Occipital lobe (tissue), 2 donors: ENCODE data around the gene MITF. TPM values are rescaled to one million over a fixed set of nuclear protein-coding genes. Genes with fewer than 3 reads are reported as not detected.

Experiments
- DNase-seq: peaks from one replicate; lab custom pipeline; 2025; lab: John Stamatoyannopoulos, UW
- total RNA-seq: library from RNA; depleted of rRNA; stranded (reverse); fragments of >200 nt; gene quantifications from one replicate; pipeline ENCODE4 v1.2.3, GENCODE V29; 2014

MITF gene
- total RNA-seq, 1 donor from 2014 or later, result 2.7 TPM

DNA sequence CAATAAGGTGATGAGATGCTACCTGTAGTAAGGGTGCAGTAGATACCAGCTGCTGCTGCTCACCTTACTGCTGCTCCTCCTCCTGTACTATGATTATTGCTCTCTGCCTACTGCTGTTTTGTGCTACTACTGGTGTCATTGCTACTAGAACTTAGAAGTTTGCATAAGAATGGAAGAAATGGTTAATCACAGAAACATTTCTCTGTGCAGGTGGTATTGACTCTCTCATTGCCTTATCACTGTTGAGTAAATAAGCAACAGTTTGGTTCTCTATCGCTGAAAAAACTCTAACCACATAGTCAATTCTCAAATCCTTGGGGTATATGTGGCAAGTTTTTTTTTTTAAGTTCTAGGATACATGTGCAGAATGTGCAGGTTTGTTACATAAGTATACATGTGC, 16.5 kb downstream of the MITF start:
- DNase-seq, result no peak

DNA sequence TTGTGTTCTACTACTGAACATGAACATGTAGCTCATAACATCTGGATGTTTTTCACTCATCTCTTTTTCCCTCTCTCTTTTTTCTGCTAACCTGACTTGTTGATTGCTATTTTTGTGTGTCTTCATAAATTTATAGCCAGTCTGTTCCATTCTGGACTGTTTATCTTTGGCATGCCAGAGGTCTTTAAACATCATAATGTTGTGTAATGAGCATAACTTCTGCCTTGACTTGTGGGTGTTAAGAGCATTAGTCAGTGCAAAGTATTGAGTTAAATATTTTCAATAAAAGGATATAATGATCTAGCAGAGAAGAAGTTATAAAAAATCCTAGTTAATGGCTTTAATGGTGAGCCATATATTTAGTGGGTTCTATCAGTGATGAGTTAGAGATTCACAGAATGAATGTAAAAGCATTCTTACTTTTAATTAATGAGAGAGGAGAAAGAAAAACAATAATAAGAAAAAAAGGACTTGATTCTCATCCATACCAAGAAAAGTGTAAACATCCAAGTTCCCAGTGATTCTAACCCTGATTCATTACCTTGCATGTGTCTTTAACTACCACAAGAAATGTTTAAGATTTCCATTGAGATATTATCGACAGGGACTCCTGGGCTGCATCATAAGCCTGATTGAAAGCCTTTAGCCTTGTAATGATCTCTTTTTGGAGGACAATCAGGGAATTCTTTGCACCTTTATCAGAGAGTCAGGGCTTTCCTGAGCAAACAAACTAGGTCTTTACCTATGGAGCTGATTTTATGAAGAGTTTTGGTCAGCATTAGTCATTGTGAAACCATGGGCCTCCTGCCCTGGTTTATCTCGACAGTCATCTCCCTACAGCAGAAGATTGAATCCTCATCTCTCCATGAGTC, 22.9 kb downstream of the MITF start:
- DNase-seq, result no peak

DNA sequence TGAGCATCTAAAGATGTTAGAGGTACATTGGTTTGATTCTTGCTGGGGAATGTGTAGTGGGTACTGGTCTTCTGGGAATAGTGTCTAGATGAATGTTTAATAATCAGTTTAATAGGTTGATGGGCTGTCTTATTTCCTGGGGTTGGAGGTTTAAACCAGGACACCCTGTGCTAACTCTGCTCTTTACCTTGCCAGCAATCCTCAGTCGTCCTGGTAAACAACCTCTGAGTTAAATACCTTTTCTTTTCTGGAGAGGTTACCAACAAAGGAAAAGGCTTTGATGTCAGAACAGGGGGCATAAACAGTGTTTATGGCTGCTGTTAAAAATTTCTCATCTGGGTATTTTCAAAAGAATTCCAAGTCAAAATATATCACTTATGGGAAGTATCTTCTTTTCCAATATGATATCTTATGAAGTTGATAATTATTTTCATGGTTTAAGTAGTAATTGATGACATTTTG, 23.5 kb downstream of the MITF start:
- no peak for DNase-seq

DNA sequence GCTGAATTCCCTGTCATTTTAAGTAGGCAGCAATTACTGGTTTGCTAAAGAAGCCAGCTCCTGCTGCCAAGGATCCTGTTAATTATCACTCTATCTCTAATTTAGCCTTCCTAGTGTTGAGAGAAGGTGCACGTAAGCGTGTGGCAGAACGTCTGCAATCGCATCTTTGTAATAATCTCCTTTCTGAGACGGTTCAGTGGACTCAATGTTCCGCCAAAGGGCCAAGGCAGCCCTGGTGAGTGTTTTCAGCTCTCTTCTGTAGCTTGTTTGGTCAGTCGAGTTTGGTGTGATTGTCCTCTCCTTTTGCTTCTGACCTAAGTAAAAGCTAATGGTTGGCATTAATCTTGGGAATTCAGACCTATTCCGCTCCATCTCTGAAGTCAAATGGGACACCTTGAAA, 24.2 kb downstream of the MITF start:
- DNase-seq, result no peak

DNA sequence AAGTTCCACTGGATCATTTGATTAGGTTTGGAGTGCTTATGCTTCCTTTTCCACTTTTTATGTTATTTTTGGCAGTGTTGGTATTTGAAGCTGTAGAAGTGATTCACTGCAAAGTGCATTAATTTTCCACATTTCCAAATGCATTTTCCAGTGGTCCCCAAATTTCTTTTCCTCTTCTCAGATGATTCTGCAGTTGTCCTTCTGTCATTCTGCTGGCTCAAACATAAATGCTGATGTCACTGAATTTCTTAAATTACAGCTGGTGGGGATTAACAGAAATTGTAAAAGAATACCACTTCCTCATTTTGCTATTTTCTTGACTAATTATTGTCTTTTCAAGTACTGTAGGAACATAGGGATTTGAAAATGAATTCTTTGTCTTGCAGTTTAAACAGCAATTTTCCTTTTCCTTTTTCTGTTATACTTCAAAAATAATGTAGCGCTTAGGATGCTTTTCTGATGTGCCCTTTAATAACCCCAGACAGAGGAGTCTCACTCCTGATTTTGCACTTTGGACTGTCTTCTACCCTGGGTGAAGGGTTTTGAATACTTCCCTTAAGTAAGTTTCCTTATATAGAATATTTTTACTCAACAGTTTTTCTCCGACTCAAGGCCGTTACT, 25.0 kb downstream of the MITF start:
- DNase-seq, result no peak

DNA sequence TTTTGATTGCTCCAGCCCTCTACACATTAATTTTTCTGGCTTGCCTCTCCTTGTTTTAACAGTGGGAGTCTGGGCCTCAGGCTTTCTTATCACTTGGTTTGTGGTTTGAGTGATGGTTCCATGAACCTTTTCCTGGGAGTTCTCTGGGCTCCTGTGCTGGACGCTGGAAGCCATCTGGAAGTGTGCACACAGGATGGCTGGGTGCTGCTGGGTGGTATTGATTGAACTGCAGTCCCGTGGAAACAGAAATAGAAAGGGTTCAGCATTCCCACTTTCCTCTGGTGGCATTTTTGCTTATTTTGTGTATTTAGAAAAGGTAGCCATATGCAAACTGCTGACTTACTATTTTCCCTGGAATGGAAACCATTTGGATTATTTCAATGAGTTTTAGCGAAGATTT, 25.6 kb downstream of the MITF start:
- DNase-seq, result no peak

DNA sequence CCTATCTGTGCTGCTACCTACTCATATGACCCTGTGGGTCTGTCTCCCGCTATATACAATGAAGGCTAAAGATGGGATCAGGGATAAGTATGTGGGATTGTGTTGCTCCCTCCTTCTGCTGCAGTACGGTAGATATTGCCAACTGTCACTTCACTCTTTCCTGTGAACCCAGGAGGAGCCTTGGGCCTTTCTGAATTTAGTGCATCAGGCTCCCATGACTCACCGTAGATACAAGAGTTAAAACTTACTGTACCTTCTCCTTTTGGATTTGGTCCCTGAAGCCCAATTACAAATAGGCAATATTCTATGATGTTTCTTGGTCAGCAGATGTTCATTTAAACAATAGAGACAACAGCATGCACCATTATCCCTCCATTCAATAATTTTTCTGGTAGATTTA, 27.4 kb downstream of the MITF start:
- DNase-seq, result no peak

DNA sequence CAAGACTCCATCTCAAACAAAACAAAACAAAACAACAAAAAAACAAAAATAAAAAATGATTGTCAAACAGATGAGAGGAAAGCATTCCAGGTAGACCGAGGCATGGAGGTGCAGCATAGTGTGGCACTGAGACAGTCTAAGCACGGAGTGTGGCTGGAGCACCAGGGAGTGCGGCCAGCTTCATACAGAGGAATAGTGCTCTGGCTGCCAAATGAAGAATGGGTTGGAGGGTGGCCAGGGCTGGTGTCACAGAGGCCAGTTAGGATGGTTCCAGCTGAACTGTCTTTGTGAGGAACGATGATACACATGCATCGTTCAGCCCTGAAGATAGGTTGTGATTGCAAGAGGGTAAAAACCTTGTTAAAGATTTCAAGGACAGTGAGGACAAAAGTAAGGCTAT, 28.3 kb downstream of the MITF start:
- DNase-seq, result peak; percentile 43

DNA sequence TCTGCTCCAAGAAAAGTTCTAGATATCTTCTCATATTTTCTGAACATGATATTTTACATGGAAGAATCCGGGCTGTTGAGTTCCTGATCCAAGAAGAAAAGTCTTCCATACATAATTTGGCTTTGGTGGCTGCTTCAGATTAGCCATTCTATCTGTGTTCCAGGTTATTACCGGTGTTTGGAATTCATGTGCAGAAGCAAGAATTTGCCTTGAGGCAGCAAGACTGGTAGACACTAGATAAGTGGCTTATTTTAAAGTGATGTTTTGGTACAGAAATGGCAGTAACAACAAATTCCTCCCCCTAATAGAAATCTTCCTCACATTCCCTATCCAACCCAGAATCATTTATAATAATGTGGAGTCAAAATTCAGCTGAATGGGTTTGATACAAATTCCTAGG, 29.2 kb downstream of the MITF start:
- DNase-seq, result no peak

DNA sequence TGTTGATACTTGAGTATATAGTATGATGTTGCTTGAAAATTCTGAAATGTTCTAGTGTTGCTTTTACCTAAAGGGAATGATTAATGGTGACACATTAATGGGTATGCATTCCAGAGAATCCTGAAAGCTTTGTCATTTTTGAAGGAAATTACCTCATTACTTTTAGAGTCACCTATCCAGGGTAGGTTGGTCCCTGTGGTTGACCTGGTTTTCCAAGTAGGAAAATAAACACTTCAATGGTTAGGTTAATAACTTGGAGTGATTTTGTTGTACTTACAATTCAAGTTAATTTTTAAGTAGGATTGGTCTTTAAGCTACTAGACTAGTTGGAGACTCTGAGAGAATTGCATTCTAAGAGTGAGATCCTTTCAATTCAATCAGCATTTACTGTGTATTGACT, 31.0 kb downstream of the MITF start:
- DNase-seq, result no peak

DNA sequence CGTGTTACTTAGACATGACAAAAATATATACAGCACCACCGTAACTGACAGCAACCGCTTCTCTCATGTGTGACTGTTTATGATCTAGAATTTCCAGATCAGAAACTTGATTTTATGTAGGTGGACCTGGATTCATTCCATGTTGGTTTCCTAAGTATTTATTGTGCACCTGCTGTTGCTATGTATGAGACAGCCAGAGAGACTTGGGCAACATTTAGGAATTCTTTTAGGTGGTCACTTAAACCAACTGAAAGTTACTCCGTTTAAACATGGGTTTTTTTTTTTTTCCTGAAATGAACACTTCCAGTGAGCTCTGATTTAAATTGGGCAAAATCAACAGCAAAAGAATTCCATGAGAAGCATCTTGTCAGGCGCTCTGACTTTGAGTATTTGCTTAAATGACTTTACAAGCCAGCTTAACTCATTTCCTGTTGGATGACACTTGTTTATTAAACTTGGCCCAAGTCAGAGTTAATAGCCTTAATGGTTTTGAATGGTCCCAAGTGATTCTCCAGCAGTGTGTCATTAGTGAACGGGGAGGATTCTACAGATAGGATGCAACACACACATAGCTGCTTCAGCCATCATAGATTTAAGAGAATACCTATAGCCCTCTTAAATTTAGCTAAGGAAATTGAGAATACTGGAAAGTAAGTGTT, 31.8 kb downstream of the MITF start:
- DNase-seq, result no peak

DNA sequence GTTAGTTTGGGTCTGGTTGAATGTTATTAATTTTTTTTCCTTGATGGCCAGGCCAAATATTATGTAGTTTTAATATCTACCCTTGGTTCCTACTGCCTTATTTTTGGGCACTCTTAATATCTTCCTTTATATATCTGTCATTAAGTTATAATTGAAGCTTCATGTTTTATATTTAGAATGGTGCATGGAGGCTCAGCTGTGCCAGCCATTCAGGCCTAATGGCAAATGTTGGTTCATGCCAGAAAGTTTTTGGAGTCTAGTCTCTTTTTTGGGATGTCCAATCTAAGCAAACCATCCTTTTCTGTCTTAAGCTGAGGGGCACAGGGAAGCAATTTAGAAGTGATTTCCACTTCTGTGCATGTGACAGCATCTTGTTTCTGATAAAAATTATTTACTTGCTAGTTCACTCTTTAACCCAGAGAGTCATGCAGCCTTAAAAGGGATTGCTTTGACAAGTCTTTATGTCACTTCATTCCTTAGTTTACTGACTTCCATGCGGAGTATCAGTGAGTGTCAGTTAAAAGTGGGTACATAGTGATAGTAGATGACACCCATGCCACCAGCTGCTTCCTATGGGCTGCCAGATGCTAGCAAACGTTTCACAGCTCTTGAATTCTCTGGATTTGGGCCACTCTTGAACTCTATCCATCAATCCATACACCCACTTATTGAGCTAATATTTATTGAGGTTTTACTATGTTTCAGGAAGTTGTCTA, 33.0 kb downstream of the MITF start:
- DNase-seq, result no peak

DNA sequence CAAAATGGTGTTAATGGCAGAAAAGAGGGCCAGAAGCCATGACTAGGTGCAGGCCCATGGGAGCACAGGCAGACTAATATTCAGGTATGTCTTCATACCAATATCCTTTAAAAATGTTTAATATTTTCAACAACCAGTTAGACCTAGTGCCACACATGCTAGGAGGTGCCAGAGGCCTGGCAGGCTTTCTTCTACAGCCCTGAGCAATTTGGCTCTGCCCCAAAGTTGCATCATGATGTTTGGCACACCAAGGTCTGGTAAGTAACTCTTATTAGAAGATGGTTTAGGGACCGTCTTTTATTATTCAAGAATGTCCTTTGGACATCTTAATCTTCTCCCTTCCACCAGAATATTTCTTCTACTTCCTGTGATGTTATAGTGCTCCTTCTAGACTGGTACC, 34.8 kb downstream of the MITF start:
- no peak for DNase-seq

DNA sequence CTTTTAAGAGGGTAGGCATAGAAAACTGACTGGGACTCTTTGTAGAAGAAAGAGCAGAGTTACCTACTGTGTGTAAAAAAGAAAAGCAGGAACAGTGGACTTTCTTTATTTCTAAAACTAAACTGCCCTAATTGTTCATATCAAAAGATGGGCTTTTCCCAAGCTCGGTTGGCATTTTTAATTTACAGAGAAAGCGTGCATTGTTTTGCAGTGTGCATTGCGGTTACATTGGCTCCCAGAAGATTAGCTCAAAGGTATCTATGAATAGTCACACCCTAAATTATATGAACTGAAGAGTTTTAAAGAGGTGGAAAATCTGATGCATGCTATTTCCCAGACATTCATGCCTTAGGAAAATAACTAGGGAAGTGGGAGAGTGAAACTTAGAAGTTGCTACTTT, 36.5 kb downstream of the MITF start:
- DNase-seq, result no peak

DNA sequence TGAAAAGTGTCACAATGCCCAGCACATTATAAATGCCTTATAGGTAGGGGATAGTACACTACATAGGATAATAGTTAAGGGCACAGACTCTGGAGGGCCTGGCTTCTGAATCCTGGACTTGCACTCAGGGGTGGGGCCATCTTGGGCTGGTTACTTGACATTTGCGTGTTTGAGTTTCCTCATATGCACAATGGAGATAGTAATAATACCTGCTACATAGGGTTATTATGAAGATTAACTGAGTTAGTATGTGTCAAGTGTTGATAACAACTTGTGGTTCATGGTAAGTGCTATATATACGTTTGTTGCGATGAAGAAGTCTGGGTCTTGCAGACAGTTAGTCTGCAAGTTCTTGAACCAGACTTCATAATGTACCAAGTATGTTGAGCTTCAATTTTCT, 37.0 kb downstream of the MITF start:
- DNase-seq, result no peak

DNA sequence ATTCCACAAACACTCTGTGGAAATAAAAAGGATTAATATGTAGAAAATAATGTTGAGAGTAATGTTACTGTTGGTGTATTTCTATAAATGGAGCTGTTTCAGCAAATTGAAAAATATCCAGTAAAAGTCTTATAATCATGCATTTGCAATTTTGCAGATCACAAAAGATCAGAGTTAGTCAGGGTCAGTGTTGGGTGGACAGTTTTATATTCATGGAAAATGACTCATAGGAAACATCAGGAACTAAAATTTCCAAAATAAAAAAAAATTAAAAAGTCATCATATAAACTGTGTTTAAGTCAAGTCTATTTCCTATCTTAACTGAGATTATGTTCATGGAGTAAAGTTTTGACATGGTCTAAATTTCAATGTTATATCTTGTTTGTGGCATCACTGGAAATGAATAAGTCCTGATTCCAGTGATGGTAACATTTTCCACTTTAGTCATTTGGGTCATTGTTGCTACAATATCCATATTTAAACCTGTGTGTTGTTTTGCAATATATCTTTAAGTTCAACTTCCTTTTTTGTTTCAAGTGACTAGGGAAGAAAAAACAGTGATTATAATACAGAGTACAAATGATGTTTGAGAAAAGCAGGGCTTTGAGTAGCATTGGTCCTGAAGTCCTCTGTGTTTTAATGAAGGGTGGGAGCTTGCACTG, 37.8 kb downstream of the MITF start:
- DNase-seq, result no peak

DNA sequence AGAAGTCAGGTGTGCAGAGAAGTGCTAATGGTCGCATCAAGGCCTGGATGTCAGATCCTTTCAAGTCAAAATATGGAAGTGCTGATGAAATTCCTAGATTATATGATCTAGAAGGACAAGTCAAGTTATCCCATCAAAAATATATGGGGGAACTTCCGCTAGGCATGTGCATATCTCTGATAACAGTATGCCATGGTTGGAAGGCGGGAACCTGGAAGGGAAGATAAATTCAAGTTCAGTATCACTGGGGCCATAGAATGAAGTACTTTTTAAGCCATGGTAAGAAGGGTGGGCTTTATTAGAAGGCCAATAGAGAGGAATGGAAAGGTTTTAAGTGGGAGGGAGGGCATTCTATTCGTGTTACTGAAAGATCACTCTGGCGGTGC, 38.3 kb downstream of the MITF start:
- DNase-seq, result no peak

DNA sequence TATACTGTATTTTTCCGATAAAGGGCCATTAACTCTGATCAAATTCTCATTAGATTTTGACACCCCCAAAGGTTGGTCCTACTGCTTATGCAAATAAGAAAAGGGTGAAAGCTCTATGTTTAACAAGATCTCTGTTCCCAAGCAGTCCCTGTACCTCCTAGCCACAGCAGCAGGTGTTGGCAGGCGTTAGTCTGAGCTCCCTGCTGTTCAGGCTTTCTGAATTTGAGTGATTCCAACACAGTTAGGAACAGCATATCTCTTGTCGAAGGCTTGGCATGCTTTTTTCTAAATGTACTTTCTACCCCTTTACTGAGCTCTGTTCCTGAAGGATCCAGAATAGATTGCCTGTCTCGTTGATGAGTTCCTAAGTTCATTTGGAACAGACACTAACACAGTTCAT, 42.3 kb downstream of the MITF start:
- no peak for DNase-seq

DNA sequence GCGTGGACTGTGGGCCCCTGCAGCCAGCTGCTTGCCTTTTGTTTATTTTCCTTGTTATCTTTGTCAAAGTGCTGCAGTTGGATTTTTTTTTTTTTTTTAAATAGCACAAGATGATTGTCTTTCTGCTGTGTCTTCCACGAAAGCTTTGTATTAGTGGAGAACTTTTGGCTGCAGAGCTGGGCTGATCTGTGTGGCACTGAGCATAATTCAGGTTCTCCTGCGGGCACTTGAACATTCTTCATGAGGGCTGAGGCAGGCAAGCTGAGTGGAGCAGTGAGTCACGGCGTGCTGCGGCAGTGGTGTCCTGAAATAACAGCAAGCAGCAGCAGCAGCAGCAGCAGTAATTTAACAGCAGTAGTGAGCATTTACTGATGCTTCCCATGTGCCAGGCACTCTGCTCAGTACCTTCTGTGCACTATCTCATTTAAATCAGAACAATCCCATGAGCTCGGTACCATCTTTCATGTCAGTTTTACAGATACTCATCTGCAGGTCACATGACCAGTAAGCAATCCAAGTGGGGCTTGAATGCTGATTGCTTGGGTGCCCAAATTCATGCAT, 45.8 kb downstream of the MITF start:
- DNase-seq, result no peak

DNA sequence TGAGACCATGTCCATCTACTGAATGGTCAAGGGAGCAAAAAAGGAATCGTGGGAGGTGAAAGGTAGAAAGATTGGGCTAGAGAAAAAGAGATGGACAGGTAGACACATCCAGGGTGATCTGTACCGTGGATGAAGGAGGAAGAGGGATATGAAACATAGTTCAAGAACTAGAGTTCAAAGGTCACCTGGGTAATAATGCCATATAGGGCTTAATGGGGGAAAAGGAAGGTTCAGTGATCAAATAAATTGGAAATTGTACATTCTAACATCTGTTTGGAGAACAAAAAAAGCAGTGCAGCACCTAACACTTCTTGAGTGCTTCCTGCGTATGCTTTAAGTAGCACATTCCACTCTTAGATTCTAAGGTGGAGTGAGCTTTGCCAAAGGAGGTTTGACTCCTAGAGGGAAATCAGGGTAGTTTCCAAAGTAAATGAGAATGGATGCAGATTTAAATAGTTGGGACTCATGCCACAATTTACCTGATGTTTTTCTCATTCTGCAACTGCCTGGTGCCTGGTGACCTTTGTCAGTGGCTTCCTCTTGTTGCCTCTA, 46.6 kb downstream of the MITF start:
- DNase-seq, result no peak

DNA sequence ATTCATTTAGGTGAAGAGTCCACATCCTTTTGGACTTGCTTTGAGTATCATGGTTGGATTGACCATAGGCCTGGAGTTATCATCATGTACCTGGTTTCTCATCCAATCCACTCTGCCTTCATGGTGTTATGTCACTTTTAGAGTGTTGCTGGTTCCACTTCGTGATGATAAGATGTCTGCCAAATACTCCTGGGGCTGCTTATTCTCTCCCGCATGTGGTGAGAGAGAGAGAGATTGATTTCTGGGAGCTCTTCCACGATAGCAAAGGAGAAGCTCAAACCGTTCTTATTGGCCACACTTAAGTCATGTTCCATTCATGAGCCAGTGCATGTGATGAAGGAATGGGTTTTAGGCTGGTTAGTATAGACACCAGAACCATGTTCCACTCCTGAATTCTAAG, 47.6 kb downstream of the MITF start:
- no peak for DNase-seq
